GM18873 (cell line): Measurements from ENCODE around the gene ZNF722.
"Not testable (repeated sequence)": the region's sequence is repeated elsewhere in the genome, so short reads cannot be mapped to it uniquely, and the experiment has no call there.

Experiments
- ATAC-seq: cut with Tn5 transposase; IDR thresholded peaks from one replicate; pipeline ENCODE4 v1.9.1; 2021; ENCODE audit warnings: mild to moderate bottlenecking, moderate library complexity, moderate number of reproducible peaks; ENCODE audit not compliant: unreplicated experiment, low FRiP score

ZNF722 gene

GRCh38 chr7:63998549-63998948 is at the start of gene ZNF722:
Gene ZNF722 (plus strand): TSS chr7:63998849. CDS start chr7:63998962, 113 bp downstream.
- ATAC-seq, result no peak

- no peak for ATAC-seq
These were observed 45.5 kb upstream of the ZNF722 start for GRCh38 chr7:63953181-63953580.

GRCh38 chr7:63968629-63969028 is 30.0 kb upstream of the ZNF722 start:
- no peak for ATAC-seq

GRCh38 chr7:64015496-64015895 is 16.8 kb downstream of the ZNF722 start:
- ATAC-seq, result not testable (repeated sequence)

GRCh38 chr7:64035388-64035787 is 36.7 kb downstream of the ZNF722 start:
- no peak for ATAC-seq

GRCh38 chr7:64037095-64037494 is 38.4 kb downstream of the ZNF722 start:
- ATAC-seq, result no peak

- no peak for ATAC-seq
These were observed 46.8 kb downstream of the ZNF722 start, which contains the start of gene ZNF727 for GRCh38 chr7:64045301-64046040. Gene ZNF727 (plus strand): TSS chr7:64045434. CDS start chr7:64045622, 188 bp downstream.

- no peak for ATAC-seq
These were observed 47.4 kb downstream of the ZNF722 start for GRCh38 chr7:64046041-64046389.
